Activated naive CD4-positive, alpha-beta T cell treated with anti-CD3 and anti-CD28 coated beads, Interleukin-2, amount 10 ng/mL, durations not matched to agents 7 days and 5 days (primary cell): ENCODE measurements around the gene NMUR2.

Experiments
- CTCF ChIA-PET: fragments of 350-600 bp; sonication (Branson Sonifier 250); formaldehyde crosslinking; loops from one replicate; lab custom pipeline; 2021; ENCODE audit warnings: antibody characterized with exemption; lab: Charles Lee
- DNase-seq: peaks from one replicate; pipeline ENCODE4 v3.0.0-alpha.2; 2020
- H3K27ac Mint-ChIP-seq: one replicate; pipeline ENCODE4 v1.8.0; 2021; ENCODE audit warnings: mild to moderate bottlenecking, moderate library complexity, mixed read lengths
- H3K27me3 Mint-ChIP-seq: one replicate; pipeline ENCODE4 v1.8.0; 2021; ENCODE audit warnings: mild to moderate bottlenecking, mixed read lengths
- H3K36me3 Mint-ChIP-seq: one replicate; pipeline ENCODE4 v1.8.0; 2021; ENCODE audit warnings: mixed read lengths
- H3K4me1 Mint-ChIP-seq: one replicate; pipeline ENCODE4 v1.8.0; 2021; ENCODE audit warnings: mixed read lengths
- H3K4me3 Mint-ChIP-seq: one replicate; pipeline ENCODE4 v1.8.0; 2021; ENCODE audit warnings: mild to moderate bottlenecking, moderate library complexity, mixed read lengths
- H3K9me3 Mint-ChIP-seq: one replicate; pipeline ENCODE4 v1.8.0; 2021; ENCODE audit warnings: mixed read lengths

NMUR2 gene

GRCh38 chr5:152355061-152355460 is 50.0 kb downstream of the NMUR2 start:
- Mint-ChIP-seq H3K9me3 (no peaks in the 10 kb centered on the region), H3K4me1 (no peaks in the 10 kb centered on the region), H3K27ac (no peak overlapping the region), H3K4me3 (no peak overlapping the region), H3K36me3 (no peaks in the 10 kb centered on the region), H3K27me3 (no peaks in the 10 kb centered on the region)
- CTCF ChIA-PET, result no interaction called here
- no peak for DNase-seq

- Mint-ChIP-seq H3K27me3 (no peaks in the 10 kb centered on the region), H3K4me1 (no peaks in the 10 kb centered on the region)
- CTCF ChIA-PET, result no interaction called here
Measured at GRCh38 chr5:152353001-152353400, 52.1 kb downstream of the NMUR2 start.

GRCh38 chr5:152349683-152350526 is 55.2 kb downstream of the NMUR2 start:
- peaks cover 3% of the 10 kb centered on the region for H3K9me3 Mint-ChIP-seq
- no peaks in the 10 kb centered on the region for H3K4me1 Mint-ChIP-seq
- H3K27ac Mint-ChIP-seq, result no peak overlapping the region
- CTCF ChIA-PET, result interaction anchor here (0.7 to 1.8 kb wide), 10 partner anchors 17 to 691 kb away, joined by 3 to 23 read pairs (median 3); partner anchors contain the start of gene G3BP1
- H3K27me3 Mint-ChIP-seq, result no peaks in the 10 kb centered on the region
- peak; percentile 56 for DNase-seq
- no peaks in the 10 kb centered on the region for H3K36me3 Mint-ChIP-seq
- H3K4me3 Mint-ChIP-seq, result no peak overlapping the region

More at GRCh38 chr5:152353001-152353400, 52.1 kb downstream of the NMUR2 start:
- no peaks in the 10 kb centered on the region for H3K9me3 Mint-ChIP-seq
- H3K4me3 Mint-ChIP-seq, result no peak overlapping the region
- no peak overlapping the region for H3K27ac Mint-ChIP-seq
- H3K36me3 Mint-ChIP-seq, result no peaks in the 10 kb centered on the region
- no peak for DNase-seq
